SK-N-SH (cell line): ENCODE results near the gene MAST4.

Experiments used
- CTCF ChIP-seq: fragments of 200-600 bp; sonication (generic); IDR thresholded peaks from 2 replicates; pipeline ENCODE4 v1.6.1; 2017; ENCODE audit warnings: antibody characterized with exemption, mild to moderate bottlenecking, moderate library complexity
- EP300 ChIP-seq, 2 experiments: IDR thresholded peaks; 2 replicates each; pipeline versions ENCODE4 v1.4.0 to v1.6.1; 2012; ENCODE audit warnings: borderline replicate concordance in 1 of 2, low read depth in 1 of 2, low read length in 1 of 2
- FOXM1 ChIP-seq: IDR thresholded peaks from 2 replicates; pipeline ENCODE4 v1.4.0; 2012; ENCODE audit warnings: low read depth, mild to moderate bottlenecking
- MAX ChIP-seq: IDR thresholded peaks from 2 replicates; pipeline ENCODE4 v1.4.0; 2012; ENCODE audit warnings: low read depth
- PBX3 ChIP-seq: IDR thresholded peaks from 2 replicates; pipeline ENCODE4; 2012
- POLR2AphosphoS5 ChIP-seq: IDR thresholded peaks from 2 replicates; pipeline ENCODE4 v1.6.1; 2012; ENCODE audit warnings: low read depth, low read length
- TCF12 ChIP-seq: IDR thresholded peaks from 2 replicates; pipeline ENCODE4 v1.4.0; 2012
- YY1 ChIP-seq: IDR thresholded peaks from 2 replicates; pipeline ENCODE4 v1.4.0; 2012; ENCODE audit warnings: low read depth, mild to moderate bottlenecking

GRCh38 chr5:66551338-66551737, 44.9 kb upstream of the MAST4 start:
- no peak for TF ChIP-seq CTCF
- TF ChIP-seq TCF12: no peak
- no peak for TF ChIP-seq POLR2AphosphoS5
- no peak for TF ChIP-seq YY1
- no peak for TF ChIP-seq MAX
- no peak for TF ChIP-seq EP300 (IDR thresholded peaks at IDR 0.05; ENCODE audit: borderline replicate concordance in 1 of 2, low read depth in 1 of 2, low read length in 1 of 2)
- TF ChIP-seq PBX3: no peak
- TF ChIP-seq FOXM1: no peak
